Vagina (tissue), 2 donors: ENCODE data around the gene ODAD2.

Experiments
- CTCF ChIP-seq, 3 experiments: fragments of 450-650 bp in 2 of 3; fragments of 200-600 bp in 1 of 3; sonication (generic) in 1 of 3; IDR thresholded peaks; one replicate each; pipeline ENCODE4 v1.5.1; 2017 to 2019; ENCODE audit warnings: antibody characterized with exemption in 3 of 3, mild to moderate bottlenecking in 2 of 3, moderate library complexity in 2 of 3
- POLR2AphosphoS5 ChIP-seq, 2 donors: sonication (generic); formaldehyde crosslinking; IDR thresholded peaks; one replicate each; pipeline ENCODE4 v1.9.0; 2017; ENCODE audit warnings: antibody characterized with exemption in 2 of 2, mild to moderate bottlenecking in 2 of 2, low read depth in 1 of 2; ENCODE audit not compliant: insufficient read depth in 1 of 2

DNA sequence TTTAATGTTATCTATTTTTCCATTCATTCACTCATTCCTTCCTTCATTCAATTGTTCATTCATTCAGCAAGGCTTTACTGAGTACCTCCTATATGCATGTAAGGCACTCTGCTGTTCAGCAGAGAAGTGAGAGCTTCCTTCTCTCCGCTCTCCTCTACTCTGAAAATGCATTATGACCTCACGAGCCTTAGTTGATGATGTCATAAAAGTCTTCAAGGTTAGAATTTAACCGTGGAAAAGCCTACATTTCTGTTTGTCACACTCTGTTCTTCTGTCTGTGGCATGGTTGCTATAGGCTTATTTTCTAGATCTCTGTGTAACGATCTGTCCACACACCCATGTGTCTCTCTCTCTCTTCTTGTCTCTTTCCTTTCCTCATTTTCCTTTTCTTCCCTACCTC, 17.1 kb downstream of the ODAD2 start:
- TF ChIP-seq POLR2AphosphoS5 (IDR thresholded peaks at IDR 0.05; ENCODE audit: insufficient read depth in 1 of 2, low read depth in 1 of 2) (no peak), CTCF (IDR thresholded peaks at IDR 0.05) (no peak)
